K562 (cell line): ENCODE data around the gene SCYL1. TPM values are rescaled to one million over a fixed set of nuclear protein-coding genes. Genes with fewer than 3 reads are reported as not detected.
A peak's percentile ranks its signal among the peaks of the same experiment; 100 is the strongest.

ENCODE experiments used
- ATF4 ChIP-seq: fragments of 450-650 bp; formaldehyde crosslinking; IDR thresholded peaks from 2 replicates; pipeline ENCODE4 v1.4.0; 2022; ENCODE audit warnings: mild to moderate bottlenecking, moderate library complexity
- CCNT2 ChIP-seq: IDR thresholded peaks from 2 replicates; pipeline ENCODE4 v1.6.1; 2011; ENCODE audit warnings: borderline replicate concordance, low read depth, mild to moderate bottlenecking, moderate library complexity, mixed read lengths, low read length; ENCODE audit not compliant: insufficient read length; ENCODE audit errors: extremely low read depth
- COPS2 ChIP-seq: fragments of 450-650 bp; conservative IDR thresholded peaks from 2 replicates; pipeline ENCODE4 v1.6.1; 2016; ENCODE audit warnings: mild to moderate bottlenecking, moderate library complexity
- EGR1 ChIP-seq: fragments of 450-650 bp; conservative IDR thresholded peaks from 2 replicates; pipeline ENCODE4 v1.6.1; 2017; ENCODE audit warnings: mild to moderate bottlenecking
- EHMT2 ChIP-seq: fragments of 450-650 bp; IDR thresholded peaks from 2 replicates; pipeline ENCODE4 v1.6.1; 2018; ENCODE audit warnings: antibody characterized with exemption
- HDAC1 ChIP-seq, 2 experiments: fragments of 450-650 bp; IDR thresholded peaks; 2 replicates each; pipeline ENCODE4 v1.6.1; 2016 to 2017; ENCODE audit warnings: inconsistent platforms in 1 of 2, mild to moderate bottlenecking in 1 of 2, moderate library complexity in 1 of 2
- HDAC6 ChIP-seq: IDR thresholded peaks from 2 replicates; pipeline ENCODE4 v1.6.1; 2012; ENCODE audit warnings: low read depth, mild to moderate bottlenecking, control low read depth, inconsistent platforms, low read length, moderate library complexity
- KDM2B ChIP-seq: fragments of 250-450 bp; sonication (Bioruptor Pico); IDR thresholded peaks from 2 replicates; pipeline ENCODE4 v1.8.0; 2021; ENCODE audit warnings: mild to moderate bottlenecking, moderate library complexity
- NCOA4 ChIP-seq: fragments of 450-650 bp; IDR thresholded peaks from 2 replicates; pipeline ENCODE4 v1.6.1; 2018; ENCODE audit warnings: mild to moderate bottlenecking; ENCODE audit not compliant: partially characterized antibody
- NFATC3 ChIP-seq: fragments of 450-650 bp; IDR thresholded peaks from 2 replicates; pipeline ENCODE4 v1.6.1; 2017; ENCODE audit warnings: mild to moderate bottlenecking
- NFRKB ChIP-seq: fragments of 450-650 bp; IDR thresholded peaks from 2 replicates; pipeline ENCODE4 v1.6.1; 2016; ENCODE audit warnings: low read depth
- SMARCE1 ChIP-seq: fragments of 450-650 bp; IDR thresholded peaks from 2 replicates; pipeline ENCODE4 v1.7.1; 2016; ENCODE audit warnings: mild to moderate bottlenecking
- SMC3 ChIP-seq: conservative IDR thresholded peaks from 2 replicates; pipeline ENCODE4 v1.6.1; 2011; ENCODE audit warnings: low read depth, low read length, improper control_type of control experiment; ENCODE audit not compliant: insufficient read depth
- SUPT5H ChIP-seq: fragments of 450-650 bp; IDR thresholded peaks from 2 replicates; pipeline ENCODE4 v1.6.1; 2016
- TFE3 ChIP-seq: fragments of 450-650 bp; formaldehyde crosslinking; IDR thresholded peaks from 2 replicates; pipeline ENCODE4 v1.4.0; 2020; ENCODE audit warnings: mild to moderate bottlenecking, mixed read lengths
- ZNF41 ChIP-seq: fragments of 250-450 bp; sonication (Bioruptor Pico); conservative IDR thresholded peaks from 2 replicates; pipeline ENCODE4 v1.4.0; 2020; ENCODE audit warnings: mild to moderate bottlenecking
- ZNF75A ChIP-seq: fragments of 450-650 bp; formaldehyde crosslinking; IDR thresholded peaks from 2 replicates; pipeline ENCODE4 v1.4.0; 2020; ENCODE audit warnings: mild to moderate bottlenecking
- polyA plus RNA-seq, 8 experiments: library from polyadenylated mRNA; depleted of rRNA in 4 of 8; stranded (reverse) in 5 of 8; unstranded in 3 of 8; fragments of >200 nt; fragmentation: Nextera tagmentation in 2 of 8; fragmentation: Illumina TruSeq in 1 of 8; extraction: Ambion mirVana in 2 of 8; extraction: Trizol in 1 of 8; gene quantifications; 2 replicates each; pipeline versions ENCODE4 v1.2.1 to v1.2.3, GENCODE V29; 2011 to 2014; ENCODE audit warnings: inconsistent platforms in 1 of 8, missing spikeins in 1 of 8
- total RNA-seq, 7 experiments: library from RNA; depleted of rRNA in 6 of 7; stranded (reverse); fragments of >200 nt in 6 of 7; fragmentation: Illumina TruSeq in 2 of 7; extraction: Trizol in 2 of 7; gene quantifications; 2 replicates each; pipeline versions ENCODE4 v1.2.1 to v1.2.3, GENCODE V29; 2011 to 2021; ENCODE audit warnings: low replicate concordance in 1 of 7
- TF ChIP-seq, protein P1 (sequence below): fragments of 250-450 bp; sonication (Bioruptor Pico); IDR thresholded peaks from 2 replicates; pipeline ENCODE4 v1.8.0; 2021; ENCODE audit warnings: moderate library complexity, mild to moderate bottlenecking, inconsistent platforms
- TF ChIP-seq, protein P2 (sequence below): fragments of 250-450 bp; sonication (Bioruptor Pico); IDR thresholded peaks from 2 replicates; pipeline ENCODE4 v1.4.0; 2020; ENCODE audit warnings: mild to moderate bottlenecking, moderate library complexity, borderline replicate concordance
- TF ChIP-seq, protein P3 (sequence below): fragments of 450-650 bp; IDR thresholded peaks from 2 replicates; pipeline ENCODE4 v1.7.0; 2016; ENCODE audit warnings: borderline replicate concordance

SCYL1 gene
- total and polyA plus RNA-seq, 9 of the 15 experiments (the other 6 are each of a cell fraction or from before 2014, with no cell fraction given) = 1.9 to 145 (median 57.6) TPM

DNA sequence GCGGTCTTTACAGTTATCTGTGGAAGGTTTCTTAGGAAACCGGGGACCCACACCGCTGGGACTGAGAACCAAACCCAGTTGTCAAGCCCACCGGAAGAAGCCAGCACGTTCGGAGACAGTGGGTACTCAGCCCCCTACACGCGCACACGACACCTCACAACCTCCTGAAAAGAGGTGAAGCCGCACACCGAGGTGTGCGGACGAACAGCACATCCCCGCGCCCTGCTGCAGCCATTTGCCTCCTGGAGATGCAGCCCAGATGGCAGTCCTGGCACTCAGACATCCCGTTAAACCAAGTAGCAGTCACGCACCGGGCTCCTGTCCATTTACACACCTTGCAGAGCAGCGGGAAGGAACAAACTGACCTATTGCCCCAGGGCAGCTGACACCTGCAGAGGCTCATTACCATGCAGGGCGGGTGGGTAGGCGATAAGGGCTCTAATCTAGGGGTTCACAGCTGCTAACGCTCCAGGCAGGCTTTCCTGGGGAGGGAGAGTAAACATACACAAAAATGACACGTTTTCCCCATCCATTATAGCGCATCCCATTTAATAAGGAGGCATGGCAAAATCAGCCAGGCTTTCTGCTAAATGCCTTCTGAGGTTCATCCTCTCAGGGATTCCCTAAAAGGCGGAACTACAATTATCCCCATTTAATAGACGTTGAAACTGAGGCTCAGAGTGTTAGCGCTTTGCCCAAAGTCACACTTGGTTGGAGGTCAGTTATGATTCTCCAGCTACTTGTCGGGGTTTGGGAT lies 50.1 kb downstream of the SCYL1 start (continued):
- TF ChIP-seq, protein P1, sequence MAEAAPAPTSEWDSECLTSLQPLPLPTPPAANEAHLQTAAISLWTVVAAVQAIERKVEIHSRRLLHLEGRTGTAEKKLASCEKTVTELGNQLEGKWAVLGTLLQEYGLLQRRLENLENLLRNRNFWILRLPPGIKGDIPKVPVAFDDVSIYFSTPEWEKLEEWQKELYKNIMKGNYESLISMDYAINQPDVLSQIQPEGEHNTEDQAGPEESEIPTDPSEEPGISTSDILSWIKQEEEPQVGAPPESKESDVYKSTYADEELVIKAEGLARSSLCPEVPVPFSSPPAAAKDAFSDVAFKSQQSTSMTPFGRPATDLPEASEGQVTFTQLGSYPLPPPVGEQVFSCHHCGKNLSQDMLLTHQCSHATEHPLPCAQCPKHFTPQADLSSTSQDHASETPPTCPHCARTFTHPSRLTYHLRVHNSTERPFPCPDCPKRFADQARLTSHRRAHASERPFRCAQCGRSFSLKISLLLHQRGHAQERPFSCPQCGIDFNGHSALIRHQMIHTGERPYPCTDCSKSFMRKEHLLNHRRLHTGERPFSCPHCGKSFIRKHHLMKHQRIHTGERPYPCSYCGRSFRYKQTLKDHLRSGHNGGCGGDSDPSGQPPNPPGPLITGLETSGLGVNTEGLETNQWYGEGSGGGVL = no peak
- TF ChIP-seq ZNF41 (CRISPR knock-in tag) = no peak
- TF ChIP-seq, protein P2, sequence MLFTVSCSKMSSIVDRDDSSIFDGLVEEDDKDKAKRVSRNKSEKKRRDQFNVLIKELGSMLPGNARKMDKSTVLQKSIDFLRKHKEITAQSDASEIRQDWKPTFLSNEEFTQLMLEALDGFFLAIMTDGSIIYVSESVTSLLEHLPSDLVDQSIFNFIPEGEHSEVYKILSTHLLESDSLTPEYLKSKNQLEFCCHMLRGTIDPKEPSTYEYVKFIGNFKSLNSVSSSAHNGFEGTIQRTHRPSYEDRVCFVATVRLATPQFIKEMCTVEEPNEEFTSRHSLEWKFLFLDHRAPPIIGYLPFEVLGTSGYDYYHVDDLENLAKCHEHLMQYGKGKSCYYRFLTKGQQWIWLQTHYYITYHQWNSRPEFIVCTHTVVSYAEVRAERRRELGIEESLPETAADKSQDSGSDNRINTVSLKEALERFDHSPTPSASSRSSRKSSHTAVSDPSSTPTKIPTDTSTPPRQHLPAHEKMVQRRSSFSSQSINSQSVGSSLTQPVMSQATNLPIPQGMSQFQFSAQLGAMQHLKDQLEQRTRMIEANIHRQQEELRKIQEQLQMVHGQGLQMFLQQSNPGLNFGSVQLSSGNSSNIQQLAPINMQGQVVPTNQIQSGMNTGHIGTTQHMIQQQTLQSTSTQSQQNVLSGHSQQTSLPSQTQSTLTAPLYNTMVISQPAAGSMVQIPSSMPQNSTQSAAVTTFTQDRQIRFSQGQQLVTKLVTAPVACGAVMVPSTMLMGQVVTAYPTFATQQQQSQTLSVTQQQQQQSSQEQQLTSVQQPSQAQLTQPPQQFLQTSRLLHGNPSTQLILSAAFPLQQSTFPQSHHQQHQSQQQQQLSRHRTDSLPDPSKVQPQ (CRISPR knock-in tag) = no peak
- TF ChIP-seq NFRKB = no peak
- no peak for TF ChIP-seq HDAC6
- TF ChIP-seq SUPT5H = 0 out of 2 replicates have a peak, but pooled peaks have one; percentile 4
- no peak for TF ChIP-seq SMC3
- no peak for TF ChIP-seq EHMT2
- TF ChIP-seq SMARCE1 = peak; percentile 48; the same call in 1 of the 2 replicates
- TF ChIP-seq NFATC3 = no peak
- TF ChIP-seq HDAC1 (IDR thresholded peaks at IDR 0.05) = peak; percentile 60 to 87; a peak in 2 of 4 replicates
- no peak for TF ChIP-seq COPS2
- TF ChIP-seq TFE3 = no peak
- no peak for TF ChIP-seq KDM2B (CRISPR knock-in tag)
- TF ChIP-seq ATF4 = no peak
- TF ChIP-seq NCOA4 = peak; percentile 74
- TF ChIP-seq, protein P3, sequence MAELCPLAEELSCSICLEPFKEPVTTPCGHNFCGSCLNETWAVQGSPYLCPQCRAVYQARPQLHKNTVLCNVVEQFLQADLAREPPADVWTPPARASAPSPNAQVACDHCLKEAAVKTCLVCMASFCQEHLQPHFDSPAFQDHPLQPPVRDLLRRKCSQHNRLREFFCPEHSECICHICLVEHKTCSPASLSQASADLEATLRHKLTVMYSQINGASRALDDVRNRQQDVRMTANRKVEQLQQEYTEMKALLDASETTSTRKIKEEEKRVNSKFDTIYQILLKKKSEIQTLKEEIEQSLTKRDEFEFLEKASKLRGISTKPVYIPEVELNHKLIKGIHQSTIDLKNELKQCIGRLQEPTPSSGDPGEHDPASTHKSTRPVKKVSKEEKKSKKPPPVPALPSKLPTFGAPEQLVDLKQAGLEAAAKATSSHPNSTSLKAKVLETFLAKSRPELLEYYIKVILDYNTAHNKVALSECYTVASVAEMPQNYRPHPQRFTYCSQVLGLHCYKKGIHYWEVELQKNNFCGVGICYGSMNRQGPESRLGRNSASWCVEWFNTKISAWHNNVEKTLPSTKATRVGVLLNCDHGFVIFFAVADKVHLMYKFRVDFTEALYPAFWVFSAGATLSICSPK = no peak
- TF ChIP-seq CCNT2 = peak; percentile 74
- TF ChIP-seq ZNF75A (CRISPR knock-in tag) = no peak
- TF ChIP-seq EGR1 = no peak
